IPS DF 6.9 (cell line): ENCODE results near the gene KRT17.
"Not testable (repeated sequence)": the region's sequence is repeated elsewhere in the genome, so short reads cannot be mapped to it uniquely, and the experiment has no call there.

ENCODE experiments used
- DNase-seq: peaks from one replicate; pipeline ENCODE4 v3.0.0-alpha.2; 2013; ENCODE audit warnings: low read depth, low spot score
- H3K27ac ChIP-seq: one replicate; pipeline ENCODE4 v1.5.1; 2013; ENCODE audit warnings: low read length, control low read depth
- H3K27me3 ChIP-seq: 2 replicates; pipeline ENCODE4 v1.6.1; 2013; ENCODE audit warnings: mild to moderate bottlenecking, low read length; ENCODE audit not compliant: control insufficient read depth, insufficient read depth
- H3K36me3 ChIP-seq: 2 replicates; pipeline ENCODE4 v1.6.1; 2013; ENCODE audit warnings: low read length; ENCODE audit not compliant: control insufficient read depth, insufficient read depth
- H3K4me1 ChIP-seq: 2 replicates; pipeline ENCODE4 v1.6.1; 2013; ENCODE audit warnings: low read length; ENCODE audit not compliant: control insufficient read depth, insufficient read depth
- H3K4me3 ChIP-seq: 2 replicates; pipeline ENCODE4 v1.5.1; 2013; ENCODE audit warnings: mild to moderate bottlenecking, low read length
- H3K9me3 ChIP-seq: 2 replicates; pipeline ENCODE4 v1.6.1; 2013; ENCODE audit warnings: low read length, inconsistent platforms; ENCODE audit not compliant: control insufficient read depth, insufficient read depth
- WGBS: extraction: QIAGEN DNeasy Blood & Tissue Kit; methylation state at CpG from one replicate; pipeline ENCODE4 v1.1.7; 2013; ENCODE audit warnings: mixed read lengths, missing lambda C conversion rate; ENCODE audit not compliant: insufficient read length, insufficient coverage; 5-methylcytosine and 5-hydroxymethylcytosine counted together

Gene KRT17

DNA sequence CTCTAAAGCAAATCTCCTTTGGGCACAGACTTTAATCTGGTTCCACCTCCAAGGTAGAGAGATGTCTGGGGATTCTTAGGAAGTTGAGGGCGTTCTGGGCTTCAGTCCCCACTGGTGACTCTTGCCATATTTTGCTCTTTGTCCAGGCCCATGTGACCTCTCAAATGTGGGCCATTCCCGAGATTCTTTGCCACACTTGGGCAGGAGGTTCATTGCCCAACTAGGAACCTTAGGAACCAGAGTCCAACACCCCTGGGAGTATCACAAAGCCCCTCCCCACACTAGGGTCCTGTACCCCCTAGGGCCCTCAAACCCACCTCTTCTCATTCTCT is 44.2 kb downstream of the KRT17 start:
- H3K27ac ChIP-seq = no peak overlapping the region
- peaks cover 2% of the 10 kb centered on the region; the same call in 1 of the 2 replicates for H3K4me1 ChIP-seq
- no peak overlapping the region for H3K4me3 ChIP-seq
- no peak for DNase-seq
- no CpG with 5 or more reads among the region's 2 CpGs for WGBS
- H3K36me3 ChIP-seq = no peaks in the 10 kb centered on the region
- H3K9me3 ChIP-seq = no peaks in the 10 kb centered on the region
- H3K27me3 ChIP-seq = no peaks in the 10 kb centered on the region

DNA sequence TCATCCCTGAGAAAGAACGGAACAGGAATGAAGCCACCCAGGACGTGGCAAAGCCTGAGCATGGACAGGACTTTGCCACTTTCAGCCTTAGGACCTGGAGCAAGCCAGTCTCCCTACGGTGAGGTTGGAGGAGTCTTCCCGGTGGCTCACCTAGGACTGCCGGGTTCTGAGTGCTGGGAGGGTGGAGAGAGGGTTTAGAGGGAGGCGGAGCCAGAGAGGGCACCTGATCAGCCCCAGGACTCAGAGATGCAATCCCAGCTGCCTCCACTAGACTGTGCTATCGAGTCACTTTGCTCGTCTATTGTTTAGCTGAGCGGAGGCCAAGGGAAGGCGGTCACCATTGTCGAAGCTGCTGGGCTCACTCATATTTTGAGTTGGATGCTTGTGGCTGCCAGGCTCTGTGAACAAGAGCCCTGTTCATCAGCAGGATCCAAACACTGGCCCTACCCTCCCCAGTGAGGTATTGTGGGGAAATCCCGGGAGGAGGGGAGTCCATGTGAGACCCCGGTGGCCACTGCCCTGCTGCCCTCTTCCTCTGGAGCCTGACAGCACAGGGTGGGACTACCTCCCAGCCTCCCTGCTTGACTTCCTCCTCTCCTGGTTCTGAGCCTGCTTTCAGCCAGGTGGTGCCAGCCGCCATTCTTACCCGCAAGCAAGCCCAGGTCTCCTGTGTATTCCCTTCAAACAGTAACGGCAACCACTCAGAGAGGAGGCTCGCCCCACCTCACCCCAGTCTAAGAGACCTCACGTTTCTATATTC is 44.7 kb downstream of the KRT17 start:
- Histone ChIP-seq H3K9me3 (no peaks in the 10 kb centered on the region), H3K27me3 (no peaks in the 10 kb centered on the region), H3K4me3 (no peak overlapping the region), H3K36me3 (no peaks in the 10 kb centered on the region), H3K27ac (no peak overlapping the region), H3K4me1 (peaks cover 2% of the 10 kb centered on the region; the same call in 1 of the 2 replicates)
- peak; percentile 97 for DNase-seq
- no CpG with 5 or more reads among the region's 18 CpGs for WGBS

DNA sequence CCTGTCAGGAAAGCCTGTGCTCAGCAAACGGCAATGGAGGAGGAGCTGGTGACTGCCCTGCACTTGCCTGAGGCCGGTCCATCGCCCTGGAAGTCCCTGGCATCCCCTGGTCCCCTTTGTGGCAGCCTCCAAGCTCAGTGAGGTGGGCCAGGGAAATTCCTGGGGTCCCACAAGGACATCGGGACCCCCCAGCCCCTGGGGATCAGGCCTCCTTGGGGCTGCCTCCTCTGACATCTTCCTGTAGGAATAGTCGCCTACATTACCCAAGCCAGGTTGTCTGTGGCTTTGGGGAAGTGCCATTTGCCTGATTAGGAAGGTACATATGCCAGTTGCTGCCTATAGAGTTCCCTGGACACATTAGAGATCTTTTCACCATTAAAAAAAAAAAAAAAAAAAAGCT is 45.4 kb downstream of the KRT17 start:
- Histone ChIP-seq H3K4me3 (no peak overlapping the region), H3K27me3 (no peaks in the 10 kb centered on the region), H3K36me3 (no peaks in the 10 kb centered on the region), H3K4me1 (peaks cover 2% of the 10 kb centered on the region; the same call in 1 of the 2 replicates), H3K9me3 (no peaks in the 10 kb centered on the region), H3K27ac (no peak overlapping the region)
- no peak for DNase-seq
- no CpG with 5 or more reads among the region's 5 CpGs for WGBS

DNA sequence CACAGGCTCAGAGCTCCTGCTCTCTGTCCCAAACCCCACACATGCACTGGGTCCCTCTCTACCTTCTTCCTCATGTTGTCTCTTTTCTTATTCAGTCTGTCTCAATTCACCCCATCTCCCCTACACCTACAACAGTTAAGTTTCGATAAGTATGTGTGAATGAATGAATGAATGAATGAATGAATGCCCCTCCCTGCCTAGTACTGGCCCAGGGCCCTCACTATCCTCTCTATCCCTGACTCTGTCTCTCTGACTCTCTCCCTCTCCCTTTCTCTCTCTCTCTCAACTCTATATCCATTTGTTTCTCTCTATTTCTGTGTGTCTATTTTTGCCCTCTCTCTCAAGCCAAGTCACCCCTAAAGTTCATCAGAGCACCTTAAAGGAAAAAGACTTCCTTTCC is 45.8 kb downstream of the KRT17 start:
- H3K27ac ChIP-seq = no peak overlapping the region
- H3K36me3 ChIP-seq = no peaks in the 10 kb centered on the region
- H3K9me3 ChIP-seq = no peaks in the 10 kb centered on the region
- H3K4me3 ChIP-seq = no peak overlapping the region
- no peak for DNase-seq
- no CpG with 5 or more reads among the region's 1 CpG for WGBS
- H3K27me3 ChIP-seq = no peaks in the 10 kb centered on the region
- peaks cover 2% of the 10 kb centered on the region; the same call in 1 of the 2 replicates for H3K4me1 ChIP-seq

DNA sequence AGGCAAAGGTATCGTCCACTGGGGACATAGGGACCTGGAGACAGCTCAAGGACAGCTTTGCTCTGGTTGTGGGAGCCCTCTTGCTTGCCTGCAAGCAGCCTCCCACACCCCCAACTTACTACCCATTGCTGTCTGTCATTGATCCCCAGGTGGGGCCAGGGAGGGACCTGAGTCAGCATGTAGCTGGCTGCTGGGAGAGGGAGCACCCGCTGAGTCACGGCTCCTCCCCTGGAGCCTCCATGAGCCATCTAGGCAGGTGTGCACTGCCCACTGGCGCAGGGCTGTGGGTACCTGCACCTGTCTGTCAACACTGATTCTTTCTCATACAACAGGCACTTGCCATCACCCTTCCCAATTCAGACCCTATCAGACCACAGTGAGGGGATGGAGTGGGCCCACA is 47.6 kb downstream of the KRT17 start:
- not testable (repeated sequence) for H3K4me3 ChIP-seq, DNase-seq, H3K36me3 ChIP-seq, H3K27me3 ChIP-seq, H3K4me1 ChIP-seq, H3K27ac ChIP-seq, H3K9me3 ChIP-seq
- no CpG with 5 or more reads among the region's 4 CpGs for WGBS

DNA sequence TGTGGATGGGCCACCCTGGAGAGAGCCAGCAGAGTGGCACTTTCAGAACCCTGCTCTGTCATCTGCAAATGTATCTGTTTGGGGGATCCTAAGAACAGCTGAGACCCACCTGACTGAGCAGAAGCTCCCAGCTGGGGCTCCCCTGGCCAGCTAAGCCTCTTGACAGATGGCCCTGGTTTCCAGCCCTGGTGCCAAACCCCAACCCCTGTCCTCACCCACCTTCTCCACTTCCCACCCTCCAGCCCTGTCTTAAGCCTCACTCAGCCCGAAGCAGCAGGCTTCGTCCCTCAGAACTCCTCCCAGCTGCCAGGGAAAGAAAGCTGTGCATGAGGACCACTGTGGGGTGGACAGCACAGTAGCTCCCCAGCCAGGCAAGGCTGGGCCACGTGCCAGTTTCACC is 49.0 kb downstream of the KRT17 start:
- no peak for DNase-seq
- no CpG with 5 or more reads among the region's 3 CpGs for WGBS
- no peak overlapping the region for H3K4me3 ChIP-seq
- H3K4me1 ChIP-seq = peaks cover 2% of the 10 kb centered on the region; the same call in 1 of the 2 replicates
- H3K36me3 ChIP-seq = no peaks in the 10 kb centered on the region
- no peaks in the 10 kb centered on the region for H3K27me3 ChIP-seq
- H3K9me3 ChIP-seq = no peaks in the 10 kb centered on the region
- no peak overlapping the region for H3K27ac ChIP-seq

DNA sequence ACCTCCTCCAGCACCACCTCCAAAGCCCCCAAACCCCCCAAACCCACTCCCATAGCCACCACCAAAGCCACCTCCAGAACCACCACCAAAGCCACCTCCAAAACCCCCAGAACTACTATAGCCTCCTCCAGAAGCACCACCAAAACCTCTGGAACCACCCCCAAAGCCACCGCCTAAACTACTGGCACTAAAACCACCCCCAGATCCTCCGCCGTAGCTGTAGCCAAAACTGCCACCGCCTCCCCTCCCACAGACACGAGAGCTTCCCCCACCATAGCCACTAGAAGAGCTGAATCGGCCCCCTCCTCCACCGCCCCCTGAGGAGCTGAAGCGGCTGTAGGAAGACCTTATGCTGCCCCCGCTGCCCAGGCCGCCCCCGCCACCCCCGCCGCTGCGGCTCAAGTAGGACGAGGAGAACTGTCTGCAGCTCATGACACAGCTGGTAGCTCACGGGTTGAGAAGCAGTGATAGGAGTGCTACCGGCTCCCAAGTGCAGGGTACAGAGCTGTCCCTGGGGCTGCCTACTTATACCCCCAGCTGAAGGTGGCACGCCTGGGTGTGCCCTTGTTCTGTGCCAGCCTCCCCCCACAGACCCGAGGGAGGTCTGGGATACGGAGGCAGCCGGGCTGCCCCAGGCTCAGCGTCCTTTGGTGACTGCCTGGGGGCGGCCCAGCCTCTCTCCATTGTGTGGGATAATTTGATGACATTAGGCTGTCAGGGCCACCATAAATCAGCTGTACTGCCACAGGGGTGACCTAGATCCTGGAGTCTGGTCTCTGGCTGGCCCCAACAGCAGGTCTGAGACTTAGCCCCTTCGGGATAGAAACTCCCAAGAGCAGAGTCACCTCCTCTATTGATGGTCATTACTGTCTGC is 52.6 kb downstream of the KRT17 start, which contains the start of gene KRT9:
KRT9 (minus strand) TSS at position 499 of the 874 bp plus-strand sequence; CDS start at position 432, 67 bp downstream.
- no peak within 1 kb of the TSS for H3K4me3 ChIP-seq
- no CpG with 5 or more reads among the region's 24 CpGs for WGBS

More for the DNA sequence above, 52.6 kb downstream of the KRT17 start, which contains the start of gene KRT9:
- no peaks in the 10 kb centered on the region for H3K36me3 ChIP-seq
- no peak for DNase-seq
- no peaks in the 10 kb centered on the region for H3K9me3 ChIP-seq
- H3K27ac ChIP-seq = no peak within 1 kb of the TSS
- no peaks in the 10 kb centered on the region for H3K4me1 ChIP-seq
- no peaks in the 10 kb centered on the region for H3K27me3 ChIP-seq
